GM21360 (cell line): ENCODE results near the gene ADAMTSL2.

Experiments used
- ATAC-seq: cut with Tn5 transposase; IDR thresholded peaks from one replicate; pipeline ENCODE4 v1.9.1; 2021; ENCODE audit warnings: mild to moderate bottlenecking, moderate library complexity; ENCODE audit not compliant: unreplicated experiment

The ADAMTSL2 gene

GRCh38 chr9:133584559-133585476 is 50.3 kb downstream of the ADAMTSL2 start:
- ATAC-seq = no peak

DNA sequence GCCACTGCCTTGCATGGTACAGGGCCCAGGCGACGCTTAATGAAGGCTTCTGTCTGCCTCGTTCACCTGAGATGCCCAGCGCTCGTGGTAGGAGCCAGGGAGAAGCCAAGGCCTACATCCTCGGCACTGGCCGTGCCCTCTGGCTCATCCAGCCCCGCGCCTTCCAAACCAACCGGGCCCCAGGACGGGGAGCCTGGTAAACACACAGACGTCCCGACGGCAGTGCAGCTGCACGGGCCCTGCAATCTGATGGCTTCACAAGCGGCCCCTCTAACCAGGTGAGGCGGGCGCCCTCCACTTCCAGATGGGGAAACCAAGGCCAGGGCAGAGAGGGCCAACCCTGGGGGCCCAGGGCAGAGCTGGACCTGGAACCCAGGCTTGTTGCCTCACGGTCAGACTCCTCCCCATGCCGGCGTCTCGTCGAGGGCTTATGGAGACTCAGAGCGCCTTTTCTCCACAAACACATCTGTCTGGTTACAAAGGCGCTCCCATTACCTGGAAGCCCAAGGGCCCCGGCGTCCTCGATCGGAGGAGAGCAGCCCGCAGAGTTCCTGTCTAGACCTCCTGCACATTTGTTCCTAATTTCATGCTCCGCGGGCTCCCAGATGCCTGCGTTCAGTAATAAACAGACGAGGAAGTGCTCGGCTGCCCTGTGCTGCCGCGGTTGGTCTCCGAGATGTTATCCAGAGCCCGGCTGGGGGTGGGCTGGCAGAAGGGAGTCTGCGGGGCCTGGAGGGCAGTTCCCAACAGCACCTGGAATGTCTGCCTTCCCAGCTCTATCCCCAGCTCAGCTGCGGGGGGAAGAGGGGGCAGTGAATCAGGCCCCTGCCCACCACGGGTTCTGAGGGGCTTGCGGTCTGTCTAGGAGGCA is 51.2 kb downstream of the ADAMTSL2 start:
- no peak for ATAC-seq

- no peak for ATAC-seq
Measured at GRCh38 chr9:133587051-133587450, 52.5 kb downstream of the ADAMTSL2 start.

GRCh38 chr9:133587466-133587865 is 53.0 kb downstream of the ADAMTSL2 start:
- no peak for ATAC-seq

GRCh38 chr9:133589454-133590227 is 55.1 kb downstream of the ADAMTSL2 start:
- ATAC-seq = no peak

- no peak for ATAC-seq
Measured at GRCh38 chr9:133590231-133590855, 55.8 kb downstream of the ADAMTSL2 start.

DNA sequence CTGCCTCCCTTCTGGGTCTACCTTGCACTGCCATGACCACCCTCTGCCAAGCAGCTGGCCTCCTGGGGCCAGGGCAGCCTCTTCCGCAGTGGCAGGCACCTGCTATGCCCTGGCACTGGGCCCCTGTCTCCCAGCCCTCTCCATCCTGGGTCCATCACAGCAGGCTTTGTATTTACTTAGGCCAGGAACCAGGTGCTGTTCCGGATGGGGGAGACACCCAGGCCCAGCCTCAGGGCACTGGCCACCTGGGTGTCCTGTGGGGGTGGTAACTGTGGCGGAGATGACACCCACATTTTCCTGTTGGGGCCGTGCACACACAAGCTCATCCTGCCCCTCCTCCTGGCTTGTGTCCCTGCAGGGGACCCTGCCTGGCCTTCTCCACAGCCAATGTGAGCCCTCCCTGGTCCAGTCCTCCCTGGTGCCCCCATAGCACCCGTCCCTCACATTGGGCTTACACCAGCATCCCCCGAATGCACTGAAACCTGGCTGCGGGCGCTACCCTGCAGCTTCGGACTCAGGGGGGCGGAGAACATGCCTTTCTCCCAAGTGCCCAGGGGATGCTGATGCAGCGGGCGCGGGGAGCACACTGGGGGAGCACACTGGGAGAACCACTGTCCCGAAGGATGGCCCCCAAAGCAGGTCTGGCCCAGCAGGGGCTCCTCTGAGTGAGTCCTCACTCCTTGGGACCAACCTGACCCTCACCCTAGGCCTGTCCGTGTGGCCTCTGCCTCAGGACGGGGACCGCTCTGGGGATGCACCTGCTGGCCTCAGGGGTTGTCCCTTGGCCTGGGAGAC is 56.8 kb downstream of the ADAMTSL2 start:
- no peak for ATAC-seq

- no peak for ATAC-seq
Measured at GRCh38 chr9:133591985-133592384, 57.5 kb downstream of the ADAMTSL2 start.

DNA sequence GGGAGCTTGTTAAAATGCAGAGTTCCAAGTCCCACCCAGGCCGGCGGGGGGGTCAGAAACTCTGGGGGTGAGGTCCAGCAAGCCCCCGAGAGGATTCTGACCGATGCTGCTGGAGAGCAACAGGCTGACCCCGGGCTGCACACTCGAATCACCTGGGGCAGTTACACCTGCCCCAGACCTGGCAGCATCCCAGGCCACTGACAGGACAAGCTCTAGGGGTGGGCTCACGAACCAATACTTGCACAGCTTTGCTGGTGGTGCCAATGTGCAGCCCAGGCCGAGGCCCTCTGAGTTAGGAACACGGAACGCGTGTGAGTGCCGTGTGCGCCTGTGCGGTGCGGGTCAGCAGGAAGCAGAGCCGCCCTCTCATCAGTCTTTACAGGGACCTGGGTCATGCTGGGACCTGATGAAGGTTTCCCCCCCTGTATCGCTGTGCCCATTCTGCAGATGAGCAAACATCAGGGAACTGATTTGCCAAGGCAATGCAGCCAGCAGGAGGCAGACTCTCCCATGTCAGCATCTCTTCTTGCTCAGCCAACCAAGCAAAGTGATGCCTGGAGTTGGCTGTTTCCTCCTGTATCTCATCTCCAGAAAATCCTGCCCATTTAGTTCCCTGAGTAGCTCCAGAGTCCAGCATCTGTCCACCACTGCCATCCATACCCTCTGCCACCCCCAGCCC is 58.4 kb downstream of the ADAMTSL2 start:
- no peak for ATAC-seq

DNA sequence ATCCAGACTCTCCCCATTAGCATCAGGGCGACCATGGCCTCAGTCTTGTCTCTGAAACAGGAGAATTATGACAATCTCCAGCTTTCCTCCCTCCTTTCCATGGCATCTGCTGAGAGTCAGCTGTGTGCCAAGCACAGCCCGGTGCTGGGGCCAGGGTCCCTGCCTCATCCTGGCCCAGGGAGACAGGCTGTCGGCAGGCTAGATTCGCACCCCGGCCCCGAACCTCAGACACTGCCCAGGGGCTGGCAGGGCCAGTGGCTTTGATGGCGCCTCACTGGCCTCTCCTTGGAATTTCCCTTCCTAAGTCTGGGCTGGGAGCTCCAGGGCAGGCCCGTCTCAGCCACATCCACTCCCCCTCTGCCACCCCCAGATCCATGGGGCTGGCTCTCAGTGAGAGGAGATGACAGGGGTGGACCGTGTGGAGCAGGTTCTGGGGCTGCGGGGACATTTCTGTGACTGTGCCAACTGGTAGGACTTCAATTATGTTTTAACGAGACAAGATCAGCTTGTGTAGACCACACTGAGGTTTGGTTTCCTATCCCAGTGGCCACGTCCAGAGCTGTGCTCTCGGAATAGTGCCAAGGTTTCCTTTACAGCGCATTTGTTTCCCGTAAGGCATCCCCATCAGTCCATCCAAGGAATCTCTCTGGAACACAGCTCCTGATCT is 59.2 kb downstream of the ADAMTSL2 start:
- ATAC-seq = no peak

DNA sequence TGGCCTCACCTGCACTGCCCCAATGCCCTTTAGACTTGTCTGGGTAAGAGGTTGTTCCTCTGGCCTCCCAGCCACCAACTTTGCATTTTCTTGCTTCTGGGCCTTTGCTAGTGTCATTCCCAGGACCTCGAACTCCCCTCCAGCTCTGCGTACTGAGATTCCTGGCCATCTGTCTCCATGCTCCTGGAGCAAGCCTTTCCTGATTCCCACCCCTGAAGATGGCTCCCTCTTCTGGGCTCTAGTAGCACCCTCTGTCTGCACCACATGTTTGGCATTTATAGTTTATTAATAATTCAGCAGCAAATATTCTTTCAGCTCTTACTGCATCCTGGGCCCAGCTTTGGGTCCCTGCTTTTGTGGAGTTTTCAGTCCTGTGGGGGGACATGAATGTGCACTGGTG is 59.8 kb downstream of the ADAMTSL2 start:
- no peak for ATAC-seq

DNA sequence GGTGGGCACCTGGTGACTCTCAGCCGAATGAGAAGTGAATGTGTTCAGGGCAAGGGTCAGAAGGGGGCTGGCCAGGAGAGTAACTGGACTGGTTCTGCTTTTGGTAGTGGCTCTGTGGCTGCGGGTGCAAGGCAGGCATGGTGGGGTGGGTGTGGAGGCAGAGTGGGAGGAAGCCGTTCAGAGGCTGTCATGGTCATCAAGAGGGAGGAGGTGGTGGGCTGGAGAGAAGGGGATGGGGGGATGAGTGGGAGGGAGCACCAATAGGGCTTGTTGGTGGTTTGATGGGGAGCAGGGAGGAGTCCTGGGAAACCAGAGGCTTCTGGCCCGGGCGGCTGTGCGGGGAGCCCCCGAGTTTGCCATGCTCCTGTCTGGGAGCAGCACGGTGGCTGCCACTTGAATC is 61.4 kb downstream of the ADAMTSL2 start:
- ATAC-seq = no peak

GRCh38 chr9:133597316-133597957 is 62.9 kb downstream of the ADAMTSL2 start:
- ATAC-seq = no peak

GRCh38 chr9:133598978-133599377 is 64.5 kb downstream of the ADAMTSL2 start:
- no peak for ATAC-seq

- ATAC-seq = no peak
Measured at GRCh38 chr9:133599470-133600173, 65.1 kb downstream of the ADAMTSL2 start.

- ATAC-seq = no peak
Measured at GRCh38 chr9:133600739-133601138, 66.2 kb downstream of the ADAMTSL2 start.

DNA sequence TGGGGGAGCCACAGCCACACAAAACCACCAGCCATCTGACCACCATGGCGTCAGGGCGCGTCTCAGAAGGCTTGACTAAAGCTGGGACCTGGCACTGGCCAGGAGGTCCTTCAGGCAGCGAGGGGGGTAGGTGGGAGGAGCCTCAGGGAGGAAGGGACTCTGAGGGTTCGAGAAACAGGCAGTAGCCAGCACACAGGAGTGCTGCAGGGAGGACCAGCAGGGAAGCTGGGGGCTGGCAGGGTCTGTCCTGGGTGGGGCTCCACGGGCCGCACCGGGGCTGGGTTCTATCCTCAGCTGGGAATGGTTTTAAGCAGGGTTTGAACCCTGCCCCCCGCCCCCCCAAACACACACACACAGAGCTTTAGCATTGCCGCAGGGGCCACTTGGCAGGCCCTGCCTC is 67.2 kb downstream of the ADAMTSL2 start:
- no peak for ATAC-seq

- ATAC-seq = no peak
Measured at GRCh38 chr9:133602277-133602676, 67.8 kb downstream of the ADAMTSL2 start.
